GM23338 (cell line): ENCODE results near the gene CD226. TPM values are rescaled to one million over a fixed set of nuclear protein-coding genes. Genes with fewer than 3 reads are reported as not detected.

Experiments used
- ATAC-seq: fragments of 200-7000 bp; cut with Tn5 transposase; 3 replicates; pipeline ENCODE4 v1.9.1; 2020
- DNase-seq: peaks from one replicate; pipeline ENCODE4 v3.0.0-alpha.2; 2015; ENCODE audit warnings: low spot score
- H2AFZ ChIP-seq: fragments of 200-600 bp; sonication (generic); 2 replicates; pipeline ENCODE4 v1.8.0; 2016; ENCODE audit warnings: antibody characterized with exemption, mild to moderate bottlenecking, moderate library complexity
- H3F3A ChIP-seq: fragments of 200-600 bp; sonication (generic); replicated peaks from 2 replicates; pipeline ENCODE4 v1.8.0; 2017; ENCODE audit warnings: antibody characterized with exemption, mixed run types, low read depth
- H3K27ac ChIP-seq: fragments of 200-600 bp; sonication (generic); 2 replicates; pipeline ENCODE4 v1.6.1; 2016; ENCODE audit warnings: low read depth
- H3K27me3 ChIP-seq: fragments of 200-600 bp; sonication (generic); 2 replicates; pipeline ENCODE4 v1.8.0; 2016; ENCODE audit warnings: mild to moderate bottlenecking, mixed run types, moderate library complexity; ENCODE audit not compliant: insufficient read depth
- H3K36me3 ChIP-seq: fragments of 200-600 bp; sonication (generic); 2 replicates; pipeline ENCODE4 v1.8.0; 2016; ENCODE audit warnings: mild to moderate bottlenecking; ENCODE audit not compliant: insufficient read depth
- H3K4me1 ChIP-seq: fragments of 200-600 bp; sonication (generic); 2 replicates; pipeline ENCODE4 v1.8.0; 2016; ENCODE audit warnings: mild to moderate bottlenecking, moderate library complexity; ENCODE audit not compliant: insufficient read depth
- H3K4me2 ChIP-seq: fragments of 200-600 bp; sonication (generic); 2 replicates; pipeline ENCODE4 v1.7.1; 2017; ENCODE audit warnings: mixed run types
- H3K4me3 ChIP-seq: fragments of 200-600 bp; sonication (generic); 2 replicates; pipeline ENCODE4 v1.6.1; 2016; ENCODE audit warnings: mixed run types
- H3K79me2 ChIP-seq: fragments of 200-600 bp; sonication (generic); replicated peaks from 2 replicates; pipeline ENCODE4 v1.8.0; 2017; ENCODE audit warnings: mild to moderate bottlenecking; ENCODE audit not compliant: insufficient read depth
- H3K9me2 ChIP-seq: fragments of 200-600 bp; sonication (generic); 2 replicates; pipeline ENCODE4 v1.8.0; 2017; ENCODE audit not compliant: insufficient read depth
- H4K20me1 ChIP-seq: fragments of 200-600 bp; sonication (generic); replicated peaks from 2 replicates; pipeline ENCODE4 v1.8.0; 2017; ENCODE audit warnings: mild to moderate bottlenecking; ENCODE audit not compliant: insufficient read depth
- H3K27ac Mint-ChIP-seq: 2 replicates; pipeline ENCODE4 v1.8.0; 2020; ENCODE audit warnings: inconsistent platforms, mild to moderate bottlenecking, moderate library complexity, mixed read lengths
- H3K27me3 Mint-ChIP-seq: 3 replicates; pipeline ENCODE4 v1.8.0; 2022; ENCODE audit warnings: low read depth, mild to moderate bottlenecking, moderate library complexity, mixed read lengths, inconsistent platforms; ENCODE audit not compliant: insufficient read depth, poor library complexity
- H3K36me3 Mint-ChIP-seq: 3 replicates; pipeline ENCODE4 v1.8.0; 2021; ENCODE audit warnings: low read depth, mild to moderate bottlenecking, inconsistent platforms, moderate library complexity, mixed read lengths
- H3K4me1 Mint-ChIP-seq: 3 replicates; pipeline ENCODE4 v1.8.0; 2020; ENCODE audit warnings: mild to moderate bottlenecking, inconsistent platforms, mixed read lengths
- H3K4me3 Mint-ChIP-seq: 3 replicates; pipeline ENCODE4 v1.8.0; 2021; ENCODE audit warnings: moderate library complexity, mild to moderate bottlenecking, inconsistent platforms, mixed read lengths
- H3K9me3 Mint-ChIP-seq: 3 replicates; pipeline ENCODE4 v1.8.0; 2020; ENCODE audit warnings: moderate library complexity, mild to moderate bottlenecking, inconsistent platforms, mixed read lengths
- CTCF ChIP-seq, 2 experiments: fragments of 200-600 bp in 1 of 2; sonication (generic) in 1 of 2; conservative IDR thresholded peaks; 2 replicates each; pipeline versions ENCODE4 v1.5.1 to v1.6.1; 2016 to 2017; ENCODE audit warnings: antibody characterized with exemption in 2 of 2, low read depth in 2 of 2, mild to moderate bottlenecking in 2 of 2, moderate library complexity in 1 of 2
- ETS1 ChIP-seq: IDR thresholded peaks from 2 replicates; pipeline ENCODE4 v1.6.1; 2016; ENCODE audit warnings: antibody characterized with exemption
- EZH2 ChIP-seq: fragments of 200-600 bp; sonication (generic); IDR thresholded peaks from one replicate; pipeline ENCODE4 v1.8.0; 2017; ENCODE audit warnings: antibody characterized with exemption, mild to moderate bottlenecking, low read depth; ENCODE audit not compliant: unreplicated experiment
- EZH2phosphoT487 ChIP-seq: fragments of 200-600 bp; sonication (generic); IDR thresholded peaks from one replicate; pipeline ENCODE4 v1.8.1; 2018; ENCODE audit warnings: antibody characterized with exemption; ENCODE audit not compliant: unreplicated experiment
- NANOG ChIP-seq: IDR thresholded peaks from 2 replicates; pipeline ENCODE4 v1.6.1; 2016; ENCODE audit warnings: antibody characterized with exemption, borderline replicate concordance
- POLR2AphosphoS5 ChIP-seq: IDR thresholded peaks from 2 replicates; pipeline ENCODE4 v1.6.1; 2016; ENCODE audit warnings: antibody characterized with exemption, low read depth
- STAT1 ChIP-seq: IDR thresholded peaks from one replicate; pipeline ENCODE4 v1.6.1; 2016; ENCODE audit warnings: antibody characterized with exemption; ENCODE audit not compliant: unreplicated experiment
- ZNF114 ChIP-seq: fragments of 250-450 bp; sonication (Bioruptor Pico); IDR thresholded peaks from 2 replicates; pipeline ENCODE4 v1.5.0; 2020; ENCODE audit warnings: mild to moderate bottlenecking, moderate library complexity
- ZNF331 ChIP-seq: fragments of 250-450 bp; sonication (Bioruptor Pico); IDR thresholded peaks from 2 replicates; pipeline ENCODE4 v1.5.0; 2020; ENCODE audit warnings: low read depth, mild to moderate bottlenecking, moderate library complexity
- polyA plus RNA-seq: library from polyadenylated mRNA; unstranded; fragments of >200 nt; fragmentation: Nextera tagmentation; extraction: Ambion mirVana; gene quantifications from 2 replicates; pipeline ENCODE4 v1.2.1, GENCODE V29; 2016
- total RNA-seq: library from RNA; depleted of rRNA; stranded (reverse); fragments of >200 nt; shearing (Covaris generic); gene quantifications from 2 replicates; pipeline ENCODE4 v1.2.3, GENCODE V29; 2014
- TF ChIP-seq, protein P1 (sequence below): IDR thresholded peaks from one replicate; pipeline ENCODE4 v1.6.1; 2018; ENCODE audit warnings: antibody characterized with exemption; ENCODE audit not compliant: unreplicated experiment
- TF ChIP-seq, protein P2 (sequence below): fragments of 250-450 bp; sonication (Bioruptor Pico); IDR thresholded peaks from 2 replicates; pipeline ENCODE4 v1.5.0; 2020; ENCODE audit warnings: mild to moderate bottlenecking, moderate library complexity

CD226 gene
- total and polyA plus RNA-seq, 2 experiments from 2014 or later: not detected

- H3K79me2 ChIP-seq: no peaks in the 10 kb centered on the region
- H4K20me1 ChIP-seq: no peaks in the 10 kb centered on the region
- H3K4me2 ChIP-seq: no peak overlapping the region
- Mint-ChIP-seq H3K4me3 (no peak overlapping the region), H3K9me3 (peaks cover 4% of the 10 kb centered on the region; the same call in 2 of the 3 replicates), H3K4me1 (no peaks in the 10 kb centered on the region), H3K27ac (peak overlapping the region; percentile 18; the same call in 1 of the 2 replicates), H3K36me3 (no peaks in the 10 kb centered on the region), H3K27me3 (no peaks in the 10 kb centered on the region)
- no peak for ATAC-seq
- TF ChIP-seq POLR2AphosphoS5: no peak
- no peak for TF ChIP-seq NANOG
- TF ChIP-seq ZNF114 (CRISPR knock-in tag): no peak
- TF ChIP-seq, protein P1, sequence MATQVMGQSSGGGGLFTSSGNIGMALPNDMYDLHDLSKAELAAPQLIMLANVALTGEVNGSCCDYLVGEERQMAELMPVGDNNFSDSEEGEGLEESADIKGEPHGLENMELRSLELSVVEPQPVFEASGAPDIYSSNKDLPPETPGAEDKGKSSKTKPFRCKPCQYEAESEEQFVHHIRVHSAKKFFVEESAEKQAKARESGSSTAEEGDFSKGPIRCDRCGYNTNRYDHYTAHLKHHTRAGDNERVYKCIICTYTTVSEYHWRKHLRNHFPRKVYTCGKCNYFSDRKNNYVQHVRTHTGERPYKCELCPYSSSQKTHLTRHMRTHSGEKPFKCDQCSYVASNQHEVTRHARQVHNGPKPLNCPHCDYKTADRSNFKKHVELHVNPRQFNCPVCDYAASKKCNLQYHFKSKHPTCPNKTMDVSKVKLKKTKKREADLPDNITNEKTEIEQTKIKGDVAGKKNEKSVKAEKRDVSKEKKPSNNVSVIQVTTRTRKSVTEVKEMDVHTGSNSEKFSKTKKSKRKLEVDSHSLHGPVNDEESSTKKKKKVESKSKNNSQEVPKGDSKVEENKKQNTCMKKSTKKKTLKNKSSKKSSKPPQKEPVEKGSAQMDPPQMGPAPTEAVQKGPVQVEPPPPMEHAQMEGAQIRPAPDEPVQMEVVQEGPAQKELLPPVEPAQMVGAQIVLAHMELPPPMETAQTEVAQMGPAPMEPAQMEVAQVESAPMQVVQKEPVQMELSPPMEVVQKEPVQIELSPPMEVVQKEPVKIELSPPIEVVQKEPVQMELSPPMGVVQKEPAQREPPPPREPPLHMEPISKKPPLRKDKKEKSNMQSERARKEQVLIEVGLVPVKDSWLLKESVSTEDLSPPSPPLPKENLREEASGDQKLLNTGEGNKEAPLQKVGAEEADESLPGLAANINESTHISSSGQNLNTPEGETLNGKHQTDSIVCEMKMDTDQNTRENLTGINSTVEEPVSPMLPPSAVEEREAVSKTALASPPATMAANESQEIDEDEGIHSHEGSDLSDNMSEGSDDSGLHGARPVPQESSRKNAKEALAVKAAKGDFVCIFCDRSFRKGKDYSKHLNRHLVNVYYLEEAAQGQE: no peak
- no peak for TF ChIP-seq CTCF (conservative IDR thresholded peaks at IDR 0.05; ENCODE audit: low read depth in 2 of 2)
- no peak for TF ChIP-seq ZNF331 (CRISPR knock-in tag)
- no peak for TF ChIP-seq EZH2phosphoT487
- TF ChIP-seq ETS1: no peak
- no peak for TF ChIP-seq EZH2
- TF ChIP-seq STAT1: no peak
- TF ChIP-seq, protein P2, sequence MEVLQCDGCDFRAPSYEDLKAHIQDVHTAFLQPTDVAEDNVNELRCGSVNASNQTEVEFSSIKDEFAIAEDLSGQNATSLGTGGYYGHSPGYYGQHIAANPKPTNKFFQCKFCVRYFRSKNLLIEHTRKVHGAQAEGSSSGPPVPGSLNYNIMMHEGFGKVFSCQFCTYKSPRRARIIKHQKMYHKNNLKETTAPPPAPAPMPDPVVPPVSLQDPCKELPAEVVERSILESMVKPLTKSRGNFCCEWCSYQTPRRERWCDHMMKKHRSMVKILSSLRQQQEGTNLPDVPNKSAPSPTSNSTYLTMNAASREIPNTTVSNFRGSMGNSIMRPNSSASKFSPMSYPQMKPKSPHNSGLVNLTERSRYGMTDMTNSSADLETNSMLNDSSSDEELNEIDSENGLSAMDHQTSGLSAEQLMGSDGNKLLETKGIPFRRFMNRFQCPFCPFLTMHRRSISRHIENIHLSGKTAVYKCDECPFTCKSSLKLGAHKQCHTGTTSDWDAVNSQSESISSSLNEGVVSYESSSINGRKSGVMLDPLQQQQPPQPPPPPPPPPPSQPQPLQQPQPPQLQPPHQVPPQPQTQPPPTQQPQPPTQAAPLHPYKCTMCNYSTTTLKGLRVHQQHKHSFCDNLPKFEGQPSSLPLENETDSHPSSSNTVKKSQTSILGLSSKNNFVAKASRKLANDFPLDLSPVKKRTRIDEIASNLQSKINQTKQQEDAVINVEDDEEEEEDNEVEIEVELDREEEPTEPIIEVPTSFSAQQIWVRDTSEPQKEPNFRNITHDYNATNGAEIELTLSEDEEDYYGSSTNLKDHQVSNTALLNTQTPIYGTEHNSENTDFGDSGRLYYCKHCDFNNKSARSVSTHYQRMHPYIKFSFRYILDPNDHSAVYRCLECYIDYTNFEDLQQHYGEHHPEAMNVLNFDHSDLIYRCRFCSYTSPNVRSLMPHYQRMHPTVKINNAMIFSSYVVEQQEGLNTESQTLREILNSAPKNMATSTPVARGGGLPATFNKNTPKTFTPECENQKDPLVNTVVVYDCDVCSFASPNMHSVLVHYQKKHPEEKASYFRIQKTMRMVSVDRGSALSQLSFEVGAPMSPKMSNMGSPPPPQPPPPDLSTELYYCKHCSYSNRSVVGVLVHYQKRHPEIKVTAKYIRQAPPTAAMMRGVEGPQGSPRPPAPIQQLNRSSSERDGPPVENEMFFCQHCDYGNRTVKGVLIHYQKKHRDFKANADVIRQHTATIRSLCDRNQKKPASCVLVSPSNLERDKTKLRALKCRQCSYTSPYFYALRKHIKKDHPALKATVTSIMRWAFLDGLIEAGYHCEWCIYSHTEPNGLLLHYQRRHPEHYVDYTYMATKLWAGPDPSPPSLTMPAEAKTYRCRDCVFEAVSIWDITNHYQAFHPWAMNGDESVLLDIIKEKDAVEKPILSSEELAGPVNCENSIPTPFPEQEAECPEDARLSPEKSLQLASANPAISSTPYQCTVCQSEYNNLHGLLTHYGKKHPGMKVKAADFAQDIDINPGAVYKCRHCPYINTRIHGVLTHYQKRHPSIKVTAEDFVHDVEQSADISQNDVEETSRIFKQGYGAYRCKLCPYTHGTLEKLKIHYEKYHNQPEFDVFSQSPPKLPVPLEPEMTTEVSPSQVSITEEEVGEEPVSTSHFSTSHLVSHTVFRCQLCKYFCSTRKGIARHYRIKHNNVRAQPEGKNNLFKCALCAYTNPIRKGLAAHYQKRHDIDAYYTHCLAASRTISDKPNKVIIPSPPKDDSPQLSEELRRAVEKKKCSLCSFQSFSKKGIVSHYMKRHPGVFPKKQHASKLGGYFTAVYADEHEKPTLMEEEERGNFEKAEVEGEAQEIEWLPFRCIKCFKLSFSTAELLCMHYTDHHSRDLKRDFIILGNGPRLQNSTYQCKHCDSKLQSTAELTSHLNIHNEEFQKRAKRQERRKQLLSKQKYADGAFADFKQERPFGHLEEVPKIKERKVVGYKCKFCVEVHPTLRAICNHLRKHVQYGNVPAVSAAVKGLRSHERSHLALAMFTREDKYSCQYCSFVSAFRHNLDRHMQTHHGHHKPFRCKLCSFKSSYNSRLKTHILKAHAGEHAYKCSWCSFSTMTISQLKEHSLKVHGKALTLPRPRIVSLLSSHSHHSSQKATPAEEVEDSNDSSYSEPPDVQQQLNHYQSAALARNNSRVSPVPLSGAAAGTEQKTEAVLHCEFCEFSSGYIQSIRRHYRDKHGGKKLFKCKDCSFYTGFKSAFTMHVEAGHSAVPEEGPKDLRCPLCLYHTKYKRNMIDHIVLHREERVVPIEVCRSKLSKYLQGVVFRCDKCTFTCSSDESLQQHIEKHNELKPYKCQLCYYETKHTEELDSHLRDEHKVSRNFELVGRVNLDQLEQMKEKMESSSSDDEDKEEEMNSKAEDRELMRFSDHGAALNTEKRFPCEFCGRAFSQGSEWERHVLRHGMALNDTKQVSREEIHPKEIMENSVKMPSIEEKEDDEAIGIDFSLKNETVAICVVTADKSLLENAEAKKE: no peak
- no peaks in the 10 kb centered on the region for H3F3A ChIP-seq
- H3K9me2 ChIP-seq: peaks cover 11% of the 10 kb centered on the region; the same call in 1 of the 2 replicates
- H2AFZ ChIP-seq: no peak overlapping the region
- no peak overlapping the region for H3K27ac ChIP-seq
- DNase-seq: no peak
- no peaks in the 10 kb centered on the region for H3K36me3 ChIP-seq
- no peak overlapping the region for H3K4me3 ChIP-seq
- H3K27me3 ChIP-seq: no peaks in the 10 kb centered on the region
- H3K4me1 ChIP-seq: no peaks in the 10 kb centered on the region
These were observed 139.3 kb downstream of the CD226 start for GRCh38 chr18:69808399-69808798.
